ENCODE measurements around the gene NRCAM. TPM values are rescaled to one million over a fixed set of nuclear protein-coding genes. Genes with fewer than 3 reads are reported as not detected.

The NRCAM gene
- total and polyA plus RNA-seq, 2 of the 8 experiments (the other 6 are each of a cell fraction or from before 2014, with no cell fraction given) = 2.7 to 3.8 TPM

DNA sequence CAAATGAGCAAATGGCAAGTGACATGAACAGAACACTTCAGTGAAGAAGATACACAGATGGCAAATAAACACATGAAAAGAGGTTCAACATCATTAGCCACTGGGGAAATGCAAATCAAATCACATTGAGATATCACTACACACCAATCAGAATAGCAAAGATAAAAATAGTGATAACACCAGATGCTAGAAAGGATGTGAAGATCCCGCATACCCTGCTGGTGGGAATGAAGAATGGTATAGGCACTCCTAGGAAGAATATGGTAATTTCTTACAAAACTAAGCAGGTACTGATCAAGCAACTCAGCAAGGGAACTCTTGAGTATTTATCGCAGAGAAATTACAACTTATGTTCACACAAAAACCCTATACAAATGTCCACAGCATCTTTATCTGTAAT is 337.3 kb downstream of the NRCAM start:
- Histone ChIP-seq H3K23me2 (ENCODE audit: low read depth, low read length) (no peaks in the 10 kb centered on the region), H3K18ac (ENCODE audit: extremely low read depth, low read length) (no peak overlapping the region), H2AFZ (ENCODE audit: low read length) (no peak overlapping the region), H3K23ac (ENCODE audit: insufficient read length) (no peak overlapping the region), H3K4me2 (ENCODE audit: insufficient read depth in 1 of 2, low read depth in 2 of 2, low read length in 2 of 2) (no peak overlapping the region), H3K14ac (ENCODE audit: insufficient read length) (no peak overlapping the region), H3K56ac (replicated peaks; ENCODE audit: insufficient read length, low read depth, low read length) (no peak overlapping the region), H2BK20ac (ENCODE audit: low read length) (no peak overlapping the region), H4K8ac (ENCODE audit: extremely low read depth, insufficient read depth, low read length) (no peak overlapping the region), H3K27ac (ENCODE audit: low read depth, low read length) (no peak overlapping the region), H3K4me1 (replicated peaks in 1 of 4; ENCODE audit: control insufficient read depth in 3 of 4, insufficient read depth in 4 of 4, low read length in 3 of 4) (no peaks in the 10 kb centered on the region), H3K9me3 (ENCODE audit: insufficient read depth in 2 of 2, low read depth in 1 of 2, low read length in 1 of 2) (no peaks in the 10 kb centered on the region), H3K36me3 (ENCODE audit: control insufficient read depth in 2 of 4, insufficient read depth in 4 of 4, low read length in 3 of 4) (no peaks in the 10 kb centered on the region), H2BK120ac (replicated peaks; ENCODE audit: low read depth, low read length) (no peak overlapping the region), H4K5ac (ENCODE audit: insufficient read length, low read depth, low read length) (no peak overlapping the region), H2AK5ac (ENCODE audit: low read depth, low read length) (no peak overlapping the region), H4K20me1 (replicated peaks in 1 of 2; ENCODE audit: control insufficient read depth in 1 of 2, insufficient read depth in 2 of 2, low read length in 2 of 2) (no peaks in the 10 kb centered on the region), H2BK15ac (ENCODE audit: low read length) (no peak overlapping the region), H3K79me2 (ENCODE audit: control insufficient read depth in 1 of 2, insufficient read depth in 2 of 2, low read length in 2 of 2) (no peaks in the 10 kb centered on the region), H2BK12ac (ENCODE audit: low read depth, low read length) (no peak overlapping the region), H3K4me3 (ENCODE audit: extremely low read depth in 1 of 4, insufficient read depth in 2 of 4, low read depth in 3 of 4, low read length in 4 of 4) (no peak overlapping the region), H3K27me3 (replicated peaks in 1 of 4; ENCODE audit: control insufficient read depth in 3 of 4, extremely low read depth in 1 of 4, insufficient read depth in 3 of 4, low read length in 3 of 4) (no peaks in the 10 kb centered on the region), H4K91ac (replicated peaks; ENCODE audit: insufficient read length, low read length) (no peak overlapping the region), H2BK5ac (ENCODE audit: low read depth, low read length) (no peak overlapping the region), H3K9ac (replicated peaks in 1 of 4; ENCODE audit: extremely low read depth in 1 of 4, low read depth in 3 of 4, low read length in 3 of 4) (no peak overlapping the region), H3K79me1 (ENCODE audit: low read depth, low read length) (no peaks in the 10 kb centered on the region), H3K4ac (replicated peaks; ENCODE audit: insufficient read length, low read depth, low read length) (no peak overlapping the region)
- WGBS, 2 experiments (ENCODE audit: extremely low coverage in 1 of 2, insufficient coverage in 1 of 2, insufficient read length in 1 of 2, insufficient replicate concordance in 2 of 2, low coverage in 1 of 2, low lambda C conversion rate in 2 of 2, missing lambda C conversion rate in 1 of 2) = 88% methylated on average over 2 of the region's 2 CpGs; no CpG with 5 or more reads in 1 of the 2 experiments
- ChIA-PET POLR2A (ENCODE audit: partially characterized antibody) (no interaction called here), CTCF (ENCODE audit: partially characterized antibody) (interaction anchor here (0.6 to 4.3 kb wide), 10 partner anchors 9 to 1402 kb away, joined by 3 to 35 read pairs (median 4); partner anchors contain the start of gene LAMB4)
- FAIRE-seq = no peak
- DNase-seq (ENCODE audit: low read depth in 1 of 2, low spot score in 2 of 2) = no peak
- TF ChIP-seq TEAD4 (IDR thresholded peaks at IDR 0.05; ENCODE audit: low read depth, low read length) (peak; percentile 58; the same call in 1 of the 2 replicates), RBBP5 (IDR thresholded peaks at IDR 0.05; ENCODE audit: borderline replicate concordance, low read depth, low read length) (no peak), POU5F1 (IDR thresholded peaks at IDR 0.05; ENCODE audit: low read depth, low read length) (no peak), EGR1 (IDR thresholded peaks at IDR 0.05; ENCODE audit: borderline replicate concordance, low read depth, low read length) (no peak), KDM1A (IDR thresholded peaks at IDR 0.05; ENCODE audit: borderline replicate concordance, low read length) (no peak), YY1 (IDR thresholded peaks at IDR 0.05; ENCODE audit: low read depth, low read length) (no peak), SP4 (IDR thresholded peaks at IDR 0.05; ENCODE audit: low read length) (no peak)
- TF ChIP-seq, protein P1, sequence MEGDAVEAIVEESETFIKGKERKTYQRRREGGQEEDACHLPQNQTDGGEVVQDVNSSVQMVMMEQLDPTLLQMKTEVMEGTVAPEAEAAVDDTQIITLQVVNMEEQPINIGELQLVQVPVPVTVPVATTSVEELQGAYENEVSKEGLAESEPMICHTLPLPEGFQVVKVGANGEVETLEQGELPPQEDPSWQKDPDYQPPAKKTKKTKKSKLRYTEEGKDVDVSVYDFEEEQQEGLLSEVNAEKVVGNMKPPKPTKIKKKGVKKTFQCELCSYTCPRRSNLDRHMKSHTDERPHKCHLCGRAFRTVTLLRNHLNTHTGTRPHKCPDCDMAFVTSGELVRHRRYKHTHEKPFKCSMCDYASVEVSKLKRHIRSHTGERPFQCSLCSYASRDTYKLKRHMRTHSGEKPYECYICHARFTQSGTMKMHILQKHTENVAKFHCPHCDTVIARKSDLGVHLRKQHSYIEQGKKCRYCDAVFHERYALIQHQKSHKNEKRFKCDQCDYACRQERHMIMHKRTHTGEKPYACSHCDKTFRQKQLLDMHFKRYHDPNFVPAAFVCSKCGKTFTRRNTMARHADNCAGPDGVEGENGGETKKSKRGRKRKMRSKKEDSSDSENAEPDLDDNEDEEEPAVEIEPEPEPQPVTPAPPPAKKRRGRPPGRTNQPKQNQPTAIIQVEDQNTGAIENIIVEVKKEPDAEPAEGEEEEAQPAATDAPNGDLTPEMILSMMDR (IDR thresholded peaks at IDR 0.05; ENCODE audit: control extremely low read depth in 1 of 3, insufficient read depth in 1 of 3, low read depth in 1 of 3, low read length in 3 of 3) = peak in 2 of 3 experiments; percentile 15 to 45; a peak in 1 of 4 replicates
- TF ChIP-seq, protein P2, sequence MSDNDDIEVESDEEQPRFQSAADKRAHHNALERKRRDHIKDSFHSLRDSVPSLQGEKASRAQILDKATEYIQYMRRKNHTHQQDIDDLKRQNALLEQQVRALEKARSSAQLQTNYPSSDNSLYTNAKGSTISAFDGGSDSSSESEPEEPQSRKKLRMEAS (IDR thresholded peaks at IDR 0.05) = no peak

All from H1 (cell line).